GM12878 (cell line): ENCODE results near the gene ATP5PO. TPM values are rescaled to one million over a fixed set of nuclear protein-coding genes. Genes with fewer than 3 reads are reported as not detected.
"Not testable (repeated sequence)": the region's sequence is repeated elsewhere in the genome, so short reads cannot be mapped to it uniquely, and the experiment has no call there.

Experiments
- ATAC-seq: fragments of 200-7000 bp; cut with Tn5 transposase; 3 replicates; pipeline ENCODE4 v1.9.1; 2020; ENCODE audit warnings: mild to moderate bottlenecking, moderate library complexity
- BruUV-seq: library from RNA; stranded (reverse); fragments of 400-500 nt; replicated peaks from 2 replicates; lab custom pipeline; 2021; lab: Mats Ljungman, UMichigan
- CTCF ChIA-PET: fragments of 300-600 bp; sonication (Branson Sonifier 250); formaldehyde crosslinking; extraction: SDS; loops from one replicate; lab custom pipeline; 2021; ENCODE audit warnings: inconsistent platforms; lab: Yijun Ruan, JAX
- POLR2A ChIA-PET: fragments of 350-600 bp; formaldehyde crosslinking; extraction: SDS; loops from one replicate; lab custom pipeline; 2021; ENCODE audit warnings: inconsistent platforms; lab: Charles Lee
- RAD21 ChIA-PET: fragments of 300-600 bp; sonication (Branson Sonifier 250); formaldehyde crosslinking; loops from one replicate; lab custom pipeline; 2023; ENCODE audit warnings: antibody characterized with exemption; ENCODE audit not compliant: unreplicated experiment; lab: Charles Lee
- SMC1A ChIA-PET: fragments of 300-600 bp; sonication (Branson Sonifier 250); formaldehyde crosslinking; loops from one replicate; lab custom pipeline; 2023; ENCODE audit not compliant: unreplicated experiment, uncharacterized antibody; lab: Charles Lee
- DNase-seq: peaks from one replicate; pipeline ENCODE4 v3.0.0-alpha.2; 2011; ENCODE audit warnings: low read depth, low spot score
- FAIRE-seq: peaks from 3 replicates; lab custom pipeline; 2011; peaks lifted over from hg19 to GRCh38; lab: Jason Lieb, UNC
- H2AFZ ChIP-seq: 2 replicates; pipeline ENCODE4 v1.6.0; 2011; ENCODE audit warnings: low read depth, low read length, control low read depth; ENCODE audit not compliant: control insufficient read depth
- H3K27ac ChIP-seq: 2 replicates; pipeline ENCODE4 v1.5.1; 2011; ENCODE audit warnings: control low read depth; ENCODE audit not compliant: control insufficient read depth, insufficient read depth
- H3K27me3 ChIP-seq, 2 experiments: replicated peaks in 1 of 2; 2 replicates each; pipeline versions ENCODE4 v1.6.0 to v1.6.1; 2011; ENCODE audit warnings: low read length in 1 of 2; ENCODE audit not compliant: control insufficient read depth in 2 of 2, insufficient read depth in 2 of 2
- H3K36me3 ChIP-seq, 2 experiments: 2 replicates each; pipeline ENCODE4 v1.5.1; 2011; ENCODE audit warnings: low read length in 1 of 2; ENCODE audit not compliant: control insufficient read depth in 2 of 2, insufficient read depth in 2 of 2
- H3K4me1 ChIP-seq: 2 replicates; pipeline ENCODE4 v1.6.1; 2011; ENCODE audit warnings: mild to moderate bottlenecking, low read length, moderate library complexity, mixed read lengths; ENCODE audit not compliant: control insufficient read depth, insufficient read depth
- H3K4me2 ChIP-seq: 2 replicates; pipeline ENCODE4 v1.6.0; 2011; ENCODE audit warnings: control low read depth; ENCODE audit not compliant: control insufficient read depth, insufficient read depth
- H3K4me3 ChIP-seq: fragments of 200-600 bp; sonication (generic); 2 replicates; pipeline ENCODE4 v1.5.1; 2016
- H3K79me2 ChIP-seq: 2 replicates; pipeline ENCODE4 v1.6.0; 2011; ENCODE audit warnings: low read length; ENCODE audit not compliant: control insufficient read depth, insufficient read depth
- H3K9ac ChIP-seq: 2 replicates; pipeline ENCODE4 v1.8.0; 2011; ENCODE audit warnings: low read length, control low read depth, mixed read lengths; ENCODE audit not compliant: control insufficient read depth, insufficient read depth
- H3K9me3 ChIP-seq: replicated peaks from 3 replicates; pipeline ENCODE4 v1.5.1; 2011; ENCODE audit warnings: mild to moderate bottlenecking, low read length; ENCODE audit not compliant: control insufficient read depth, insufficient read depth
- H4K20me1 ChIP-seq: 2 replicates; pipeline ENCODE4 v1.6.0; 2011; ENCODE audit not compliant: control insufficient read depth, insufficient read depth
- GABPA ChIP-seq: IDR thresholded peaks from 2 replicates; pipeline ENCODE4 v1.6.1; 2014; ENCODE audit warnings: antibody characterized with exemption, low read depth, mild to moderate bottlenecking, inconsistent platforms
- HDAC6 ChIP-seq: fragments of 200-600 bp; sonication (generic); IDR thresholded peaks from one replicate; pipeline ENCODE4 v1.8.0; 2017; ENCODE audit warnings: antibody characterized with exemption; ENCODE audit not compliant: unreplicated experiment
- KDM1A ChIP-seq: fragments of 200-600 bp; sonication (generic); IDR thresholded peaks from 2 replicates; pipeline ENCODE4 v1.6.1; 2016; ENCODE audit warnings: borderline replicate concordance
- NKRF ChIP-seq: fragments of 450-650 bp; conservative IDR thresholded peaks from 2 replicates; pipeline ENCODE4 v1.6.1; 2017; ENCODE audit warnings: mild to moderate bottlenecking, moderate library complexity
- SIX5 ChIP-seq: IDR thresholded peaks from 2 replicates; pipeline ENCODE4 v1.6.1; 2011; ENCODE audit warnings: mild to moderate bottlenecking, low read depth, low read length, moderate library complexity; ENCODE audit not compliant: severe bottlenecking
- WGBS: methylation state at CpG from one replicate; pipeline ENCODE4 v1.1.6; 2016; ENCODE audit warnings: low lambda C conversion rate; ENCODE audit not compliant: insufficient replicate concordance, insufficient coverage; ENCODE audit errors: missing lambda C conversion rate; 5-methylcytosine and 5-hydroxymethylcytosine counted together
- in situ Hi-C: fragments of 300-500 bp; cut with MboI; formaldehyde crosslinking; loops from 9 replicates; pipeline ENCODE4 v1.14.3; 2018; ENCODE audit warnings: mixed read lengths
- intact Hi-C: fragments of 100-400 bp; cut with micrococcal nuclease; formaldehyde crosslinking; loops from one replicate; pipeline ENCODE4 v1.14.2; 2022; ENCODE audit not compliant: unreplicated experiment
- polyA plus RNA-seq, 11 experiments: library from polyadenylated mRNA; depleted of rRNA in 4 of 11; unstranded in 6 of 11; stranded (reverse) in 5 of 11; fragments of >200 nt; fragmentation: Nextera tagmentation in 4 of 11; fragmentation: Illumina TruSeq in 1 of 11; extraction: Ambion mirVana in 4 of 11; extraction: Trizol in 1 of 11; gene quantifications; 1 replicate in 1 of 11; 2 replicates in 10 of 11; pipeline versions ENCODE4 v1.2.1 to v1.2.3, GENCODE V29; 2011 to 2016; ENCODE audit warnings: inconsistent platforms in 2 of 11, missing spikeins in 2 of 11, low read depth in 1 of 11
- total RNA-seq, 4 experiments: library from RNA; depleted of rRNA in 3 of 4; stranded (reverse); fragments of >200 nt in 3 of 4; fragmentation: Illumina TruSeq in 1 of 4; extraction: Trizol in 1 of 4; gene quantifications; 2 replicates each; pipeline versions ENCODE4 v1.2.1 to v1.2.3, GENCODE V29; 2013 to 2021
- TF ChIP-seq, protein P1 (sequence below): fragments of 450-650 bp; formaldehyde crosslinking; IDR thresholded peaks from 2 replicates; pipeline ENCODE4 v1.4.0; 2020; ENCODE audit warnings: mild to moderate bottlenecking, moderate library complexity

ATP5PO gene
- total and polyA plus RNA-seq, 10 of the 15 experiments (the other 5 are each of a cell fraction or from before 2014, with no cell fraction given) = 251 to 1,656 (median 470) TPM

DNA sequence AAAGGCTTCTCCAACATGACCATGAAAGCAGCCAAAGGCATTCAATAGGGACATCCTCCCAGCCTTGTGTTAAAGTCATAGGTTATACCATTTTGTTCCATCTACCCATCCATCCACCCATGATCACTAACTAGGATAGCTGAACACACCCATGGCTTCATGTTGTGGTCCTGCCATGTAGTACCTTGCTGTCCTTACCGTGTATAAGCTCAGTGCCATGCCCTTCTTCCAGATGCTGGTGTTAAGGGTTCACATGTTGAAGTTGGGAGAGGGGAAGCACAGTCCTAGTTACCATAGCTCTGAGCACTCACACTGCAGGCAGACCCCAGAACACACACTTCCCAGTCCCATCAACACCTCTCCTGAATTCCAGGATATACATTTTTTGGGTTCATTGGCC is 51.5 kb downstream of the ATP5PO start (continued):
- TF ChIP-seq, protein P1, sequence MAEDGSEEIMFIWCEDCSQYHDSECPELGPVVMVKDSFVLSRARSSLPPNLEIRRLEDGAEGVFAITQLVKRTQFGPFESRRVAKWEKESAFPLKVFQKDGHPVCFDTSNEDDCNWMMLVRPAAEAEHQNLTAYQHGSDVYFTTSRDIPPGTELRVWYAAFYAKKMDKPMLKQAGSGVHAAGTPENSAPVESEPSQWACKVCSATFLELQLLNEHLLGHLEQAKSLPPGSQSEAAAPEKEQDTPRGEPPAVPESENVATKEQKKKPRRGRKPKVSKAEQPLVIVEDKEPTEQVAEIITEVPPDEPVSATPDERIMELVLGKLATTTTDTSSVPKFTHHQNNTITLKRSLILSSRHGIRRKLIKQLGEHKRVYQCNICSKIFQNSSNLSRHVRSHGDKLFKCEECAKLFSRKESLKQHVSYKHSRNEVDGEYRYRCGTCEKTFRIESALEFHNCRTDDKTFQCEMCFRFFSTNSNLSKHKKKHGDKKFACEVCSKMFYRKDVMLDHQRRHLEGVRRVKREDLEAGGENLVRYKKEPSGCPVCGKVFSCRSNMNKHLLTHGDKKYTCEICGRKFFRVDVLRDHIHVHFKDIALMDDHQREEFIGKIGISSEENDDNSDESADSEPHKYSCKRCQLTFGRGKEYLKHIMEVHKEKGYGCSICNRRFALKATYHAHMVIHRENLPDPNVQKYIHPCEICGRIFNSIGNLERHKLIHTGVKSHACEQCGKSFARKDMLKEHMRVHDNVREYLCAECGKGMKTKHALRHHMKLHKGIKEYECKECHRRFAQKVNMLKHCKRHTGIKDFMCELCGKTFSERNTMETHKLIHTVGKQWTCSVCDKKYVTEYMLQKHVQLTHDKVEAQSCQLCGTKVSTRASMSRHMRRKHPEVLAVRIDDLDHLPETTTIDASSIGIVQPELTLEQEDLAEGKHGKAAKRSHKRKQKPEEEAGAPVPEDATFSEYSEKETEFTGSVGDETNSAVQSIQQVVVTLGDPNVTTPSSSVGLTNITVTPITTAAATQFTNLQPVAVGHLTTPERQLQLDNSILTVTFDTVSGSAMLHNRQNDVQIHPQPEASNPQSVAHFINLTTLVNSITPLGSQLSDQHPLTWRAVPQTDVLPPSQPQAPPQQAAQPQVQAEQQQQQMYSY (CRISPR knock-in tag) = no peak
- TF ChIP-seq SIX5 = no peak
- no peak for TF ChIP-seq NKRF
- no peak for TF ChIP-seq HDAC6
- no peak for TF ChIP-seq KDM1A
- no peak for TF ChIP-seq GABPA

DNA sequence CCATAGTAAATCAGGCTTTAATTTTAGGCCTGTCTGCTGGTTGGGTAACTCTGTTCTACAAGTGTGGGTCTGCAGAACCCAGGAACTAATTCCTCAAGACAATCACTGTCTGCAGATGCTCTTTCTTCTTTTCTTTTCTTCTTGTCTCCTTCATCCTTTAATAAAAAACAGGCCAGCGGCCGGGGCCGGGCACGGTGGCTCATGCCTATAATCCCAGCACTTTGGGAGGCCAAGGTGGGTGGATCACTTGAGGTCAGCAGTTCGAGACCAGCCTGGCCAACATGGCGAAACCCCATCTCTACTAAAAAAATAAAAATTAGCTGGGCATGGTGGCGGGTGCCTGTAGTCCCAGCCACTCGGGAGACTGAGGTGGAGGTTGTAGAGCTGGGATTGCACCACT is 52.4 kb downstream of the ATP5PO start:
- CTCF ChIA-PET, H3K4me2 ChIP-seq, H3K4me3 ChIP-seq, H3K79me2 ChIP-seq, POLR2A ChIA-PET, FAIRE-seq, H3K9ac ChIP-seq, H2AFZ ChIP-seq, intact Hi-C loops, H3K9me3 ChIP-seq, DNase-seq, ATAC-seq, H3K36me3 ChIP-seq, H4K20me1 ChIP-seq, SMC1A ChIA-PET, RAD21 ChIA-PET, H3K27me3 ChIP-seq, H3K4me1 ChIP-seq, H3K27ac ChIP-seq, in situ Hi-C loops, BruUV-seq: not testable (repeated sequence)
- 39% methylated on average over 8 of the region's 8 CpGs for WGBS
